Cardiac muscle cell (in vitro differentiated cells and primary cell): Measurements from ENCODE around the gene DZIP1. TPM values are rescaled to one million over a fixed set of nuclear protein-coding genes. Genes with fewer than 3 reads are reported as not detected.
A peak's percentile ranks its signal among the peaks of the same experiment; 100 is the strongest.

ENCODE experiments used
- DNase-seq, 2 donors: peaks; one replicate each; pipeline versions ENCODE4 v3.0.0 to v3.0.0-alpha.2; 2010 to 2017; ENCODE audit warnings: low read depth in 1 of 2, low spot score in 1 of 2
- H3K27ac ChIP-seq: fragments of 200-600 bp; sonication (generic); 2 replicates; pipeline ENCODE4 v1.5.1; 2016
- H3K27me3 ChIP-seq: fragments of 200-600 bp; sonication (generic); 2 replicates; pipeline ENCODE4 v1.6.0; 2016; ENCODE audit warnings: control low read depth
- H3K36me3 ChIP-seq: fragments of 200-600 bp; sonication (generic); 2 replicates; pipeline ENCODE4 v1.5.1; 2016; ENCODE audit warnings: control low read depth
- H3K4me1 ChIP-seq: fragments of 200-600 bp; sonication (generic); 2 replicates; pipeline ENCODE4 v1.8.1; 2017; ENCODE audit warnings: low read depth, mild to moderate bottlenecking, mixed run types
- H3K4me3 ChIP-seq: fragments of 200-600 bp; sonication (generic); 2 replicates; pipeline ENCODE4 v1.5.1; 2016; ENCODE audit warnings: mild to moderate bottlenecking
- H3K9me3 ChIP-seq: fragments of 200-600 bp; sonication (generic); 2 replicates; pipeline ENCODE4 v1.5.1; 2017; ENCODE audit warnings: low read depth, mild to moderate bottlenecking, control low read depth
- CTCF ChIP-seq: IDR thresholded peaks from 2 replicates; pipeline ENCODE4 v1.5.1; 2012; ENCODE audit warnings: low read depth, mild to moderate bottlenecking, low read length
- polyA plus RNA-seq: library from polyadenylated mRNA; unstranded; fragments of >200 nt; fragmentation: Nextera tagmentation; extraction: Ambion mirVana; gene quantifications from 2 replicates; pipeline ENCODE4 v1.2.1, GENCODE V29; 2016
- total RNA-seq: library from RNA; depleted of rRNA; stranded (reverse); fragments of >200 nt; gene quantifications from 2 replicates; pipeline ENCODE4 v1.2.3, GENCODE V29; 2016

DZIP1 gene
- total and polyA plus RNA-seq, 2 experiments from 2014 or later = 6.4 to 47.2 TPM

- Histone ChIP-seq H3K27me3 (no peaks in the 10 kb centered on the region), H3K4me3 (no peak overlapping the region), H3K4me1 (no peaks in the 10 kb centered on the region), H3K27ac (no peak overlapping the region), H3K36me3 (no peaks in the 10 kb centered on the region), H3K9me3 (no peaks in the 10 kb centered on the region)
- DNase-seq = peak; percentile 68 to 74
- TF ChIP-seq CTCF = peak; percentile 61
Measured at GRCh38 chr13:95660981-95661581, 16.6 kb upstream of the DZIP1 start.

- DNase-seq = no peak
- Histone ChIP-seq H3K4me1 (no peaks in the 10 kb centered on the region), H3K4me3 (no peak overlapping the region), H3K9me3 (no peaks in the 10 kb centered on the region), H3K27ac (no peak overlapping the region), H3K36me3 (no peaks in the 10 kb centered on the region), H3K27me3 (no peaks in the 10 kb centered on the region)
- no peak for TF ChIP-seq CTCF
Measured at GRCh38 chr13:95659500-95659899, 15.0 kb upstream of the DZIP1 start.

- TF ChIP-seq CTCF = no peak
- Histone ChIP-seq H3K27me3 (no peaks in the 10 kb centered on the region), H3K4me1 (no peaks in the 10 kb centered on the region), H3K36me3 (no peaks in the 10 kb centered on the region), H3K27ac (no peak overlapping the region), H3K4me3 (no peak overlapping the region), H3K9me3 (no peaks in the 10 kb centered on the region)
- DNase-seq = peak in 1 of 2 donors; percentile 43
Measured at GRCh38 chr13:95656386-95657015, 12.0 kb upstream of the DZIP1 start.

GRCh38 chr13:95652821-95653220 is 8.3 kb upstream of the DZIP1 start:
- peak in 1 of 2 donors; percentile 48 for DNase-seq
- H3K27me3 ChIP-seq = no peaks in the 10 kb centered on the region
- no peak overlapping the region for H3K27ac ChIP-seq
- H3K9me3 ChIP-seq = no peaks in the 10 kb centered on the region
- TF ChIP-seq CTCF = no peak
- H3K4me1 ChIP-seq = no peaks in the 10 kb centered on the region
- H3K4me3 ChIP-seq = no peak overlapping the region
- no peaks in the 10 kb centered on the region for H3K36me3 ChIP-seq

GRCh38 chr13:95652244-95652764 is 7.8 kb upstream of the DZIP1 start:
- Histone ChIP-seq H3K27ac (no peak overlapping the region), H3K9me3 (no peaks in the 10 kb centered on the region), H3K4me1 (no peaks in the 10 kb centered on the region), H3K36me3 (no peaks in the 10 kb centered on the region), H3K27me3 (no peaks in the 10 kb centered on the region), H3K4me3 (no peak overlapping the region)
- no peak for TF ChIP-seq CTCF
- DNase-seq = no peak
